ENCODE data around the gene IL36G. TPM values are rescaled to one million over a fixed set of nuclear protein-coding genes. Genes with fewer than 3 reads are reported as not detected.

Gene IL36G
- total RNA-seq, 2 experiments from 2014 or later, result not detected

GRCh38 chr2:112979731-112980130, 1.9 kb downstream of the IL36G start:
- no peak for ATAC-seq (ENCODE audit: poor library complexity)
- peak overlapping the region; percentile 71 for H3K27ac Mint-ChIP-seq

GRCh38 chr2:112980537-112980936, 2.7 kb downstream of the IL36G start:
- no peak for DNase-seq
- peaks cover 48% of the 10 kb centered on the region for H3K4me1 Mint-ChIP-seq (ENCODE audit: low read depth)
- no peak overlapping the region for H3K4me3 Mint-ChIP-seq
- intact Hi-C loops (cut with DNase I, micrococcal nuclease), result loop anchor here in 1 of 2 experiments (5.0 to 10.0 kb wide), 3 partner anchors 154 to 404 kb away; no protein-coding TSS in a partner anchor
- H3K27ac Mint-ChIP-seq, result peak overlapping the region; percentile 71
- no peak for TF ChIP-seq CTCF (IDR thresholded peaks at IDR 0.05)
- Histone ChIP-seq H3K27me3 (ENCODE audit: control insufficient read depth in 1 of 2, insufficient read depth in 2 of 2, low read length in 2 of 2) (no peaks in the 10 kb centered on the region), H3K9me3 (ENCODE audit: control insufficient read depth in 1 of 2, insufficient read depth in 1 of 2, low read length in 2 of 2) (no peaks in the 10 kb centered on the region), H3K4me3 (ENCODE audit: low read length) (no peak overlapping the region), H3K27ac (ENCODE audit: low read depth in 1 of 2, low read length in 2 of 2) (no peak overlapping the region), H3K4me1 (ENCODE audit: insufficient read depth, low read length) (peaks cover 19% of the 10 kb centered on the region), H3K36me3 (ENCODE audit: insufficient read depth, low read length) (no peaks in the 10 kb centered on the region)
- CTCF ChIA-PET, result no interaction called here
- H3K27me3 Mint-ChIP-seq, result no peaks in the 10 kb centered on the region
- POLR2A ChIA-PET, result no interaction called here
- H3K36me3 Mint-ChIP-seq (ENCODE audit: low read depth), result no peaks in the 10 kb centered on the region
- H3K9me3 Mint-ChIP-seq, result no peaks in the 10 kb centered on the region
- ATAC-seq (ENCODE audit: poor library complexity), result no peak

More at GRCh38 chr2:112979731-112980130, 1.9 kb downstream of the IL36G start:
- Mint-ChIP-seq H3K27me3 (no peaks in the 10 kb centered on the region), H3K4me1 (ENCODE audit: low read depth) (peaks cover 40% of the 10 kb centered on the region), H3K4me3 (no peak overlapping the region), H3K36me3 (ENCODE audit: low read depth) (no peaks in the 10 kb centered on the region), H3K9me3 (no peaks in the 10 kb centered on the region)
- Histone ChIP-seq H3K27me3 (ENCODE audit: control insufficient read depth in 1 of 2, insufficient read depth in 2 of 2, low read length in 2 of 2) (no peaks in the 10 kb centered on the region), H3K9me3 (ENCODE audit: control insufficient read depth in 1 of 2, insufficient read depth in 1 of 2, low read length in 2 of 2) (no peaks in the 10 kb centered on the region), H3K4me3 (ENCODE audit: low read length) (no peak overlapping the region), H3K4me1 (ENCODE audit: insufficient read depth, low read length) (peaks cover 12% of the 10 kb centered on the region), H3K27ac (ENCODE audit: low read depth in 1 of 2, low read length in 2 of 2) (no peak overlapping the region), H3K36me3 (ENCODE audit: insufficient read depth, low read length) (no peaks in the 10 kb centered on the region)
- TF ChIP-seq CTCF (IDR thresholded peaks at IDR 0.05), result no peak
- DNase-seq, result no peak
- ChIA-PET CTCF (interaction anchor here (1.0 kb wide), 1 partner anchor 11 kb away, joined by 4 read pairs; no protein-coding TSS in a partner anchor), POLR2A (interaction anchor here (0.8 kb wide), 1 partner anchor 17 kb away, joined by 3 read pairs; no protein-coding TSS in a partner anchor)
- intact Hi-C loops (cut with DNase I, micrococcal nuclease), result loop anchor here in 1 of 2 experiments (5.0 to 10.0 kb wide), 3 partner anchors 155 to 405 kb away; no protein-coding TSS in a partner anchor

GRCh38 chr2:112985090-112985489, 7.3 kb downstream of the IL36G start:
- Histone ChIP-seq H3K27me3 (ENCODE audit: control insufficient read depth in 1 of 2, insufficient read depth in 2 of 2, low read length in 2 of 2) (no peaks in the 10 kb centered on the region), H3K4me3 (ENCODE audit: low read length) (no peak overlapping the region), H3K9me3 (ENCODE audit: control insufficient read depth in 1 of 2, insufficient read depth in 1 of 2, low read length in 2 of 2) (peaks cover 0 to 9% of the 10 kb centered on the region in 2 experiments), H3K36me3 (ENCODE audit: insufficient read depth, low read length) (no peaks in the 10 kb centered on the region), H3K4me1 (ENCODE audit: insufficient read depth, low read length) (peaks cover 18% of the 10 kb centered on the region), H3K27ac (ENCODE audit: low read depth in 1 of 2, low read length in 2 of 2) (peak overlapping the region in 1 of 2 donors; percentile 11)
- Mint-ChIP-seq H3K27me3 (no peaks in the 10 kb centered on the region), H3K4me1 (ENCODE audit: low read depth) (peaks cover 30% of the 10 kb centered on the region), H3K9me3 (peaks cover 5% of the 10 kb centered on the region), H3K27ac (peak overlapping the region; percentile 80), H3K4me3 (peak overlapping the region; percentile 39), H3K36me3 (ENCODE audit: low read depth) (no peaks in the 10 kb centered on the region)
- intact Hi-C loops (cut with DNase I, micrococcal nuclease), result loop anchor here in 1 of 2 experiments (10.0 kb wide), 2 partner anchors 150 to 400 kb away; no protein-coding TSS in a partner anchor
- DNase-seq (peak in 12 of 14 experiments; percentile 3 to 56 (median 26)), ATAC-seq (ENCODE audit: poor library complexity) (peak; percentile 94)
- ChIA-PET POLR2A (interaction anchor here (0.8 to 2.3 kb wide), 5 partner anchors 9 to 190 kb away, joined by 3 to 19 read pairs (median 4); no protein-coding TSS in a partner anchor), CTCF (interaction anchor here (0.7 to 1.5 kb wide), 2 partner anchors 11 to 196 kb away, joined by 3 read pairs; no protein-coding TSS in a partner anchor)
- TF ChIP-seq CTCF (IDR thresholded peaks at IDR 0.05), result peak; percentile 7

Measured in CD4-positive, alpha-beta T cell (primary cell).